Caki2 (cell line): Measurements from ENCODE around the gene MYH2. TPM values are rescaled to one million over a fixed set of nuclear protein-coding genes. Genes with fewer than 3 reads are reported as not detected.

Source experiments
- DNase-seq: peaks from one replicate; pipeline ENCODE4 v3.0.0-alpha.2; 2015; ENCODE audit warnings: low read depth
- in situ Hi-C: cut with HindIII; loops from 2 replicates; pipeline ENCODE4 v1.10.0; 2016; ENCODE audit warnings: low sequenced_read_pairs, low pct_unique_long_range_greater_than_20kb, mixed read lengths
- total RNA-seq: library from RNA; depleted of rRNA; stranded (reverse); fragments of >200 nt; shearing (Covaris generic); gene quantifications from 2 replicates; pipeline ENCODE4 v1.2.3, GENCODE V29; 2014; ENCODE audit warnings: low replicate concordance; rRNA removed

MYH2 gene
- total RNA-seq, 1 experiment from 2014 or later = not detected

DNA sequence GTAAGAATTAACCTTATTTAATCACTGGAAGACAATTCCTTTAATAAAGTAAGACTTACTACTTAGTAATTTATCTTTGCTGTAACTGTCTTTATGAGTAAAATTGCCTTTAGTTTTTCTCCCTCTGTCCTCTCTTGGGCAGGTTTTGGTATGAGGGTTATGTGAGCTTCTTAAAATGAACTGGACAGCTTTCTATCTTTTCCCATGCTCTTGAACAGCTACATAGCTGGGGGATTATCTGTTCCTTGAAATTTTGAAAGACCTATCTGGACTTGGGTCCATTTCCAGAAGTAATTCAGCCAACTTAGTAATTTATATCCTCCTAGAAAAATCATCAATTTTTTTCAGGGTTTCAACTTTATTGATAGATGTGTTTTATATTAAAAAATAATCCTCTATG is 27.5 kb downstream of the MYH2 start:
- in situ Hi-C loops = no loop called here
- DNase-seq = no peak

DNA sequence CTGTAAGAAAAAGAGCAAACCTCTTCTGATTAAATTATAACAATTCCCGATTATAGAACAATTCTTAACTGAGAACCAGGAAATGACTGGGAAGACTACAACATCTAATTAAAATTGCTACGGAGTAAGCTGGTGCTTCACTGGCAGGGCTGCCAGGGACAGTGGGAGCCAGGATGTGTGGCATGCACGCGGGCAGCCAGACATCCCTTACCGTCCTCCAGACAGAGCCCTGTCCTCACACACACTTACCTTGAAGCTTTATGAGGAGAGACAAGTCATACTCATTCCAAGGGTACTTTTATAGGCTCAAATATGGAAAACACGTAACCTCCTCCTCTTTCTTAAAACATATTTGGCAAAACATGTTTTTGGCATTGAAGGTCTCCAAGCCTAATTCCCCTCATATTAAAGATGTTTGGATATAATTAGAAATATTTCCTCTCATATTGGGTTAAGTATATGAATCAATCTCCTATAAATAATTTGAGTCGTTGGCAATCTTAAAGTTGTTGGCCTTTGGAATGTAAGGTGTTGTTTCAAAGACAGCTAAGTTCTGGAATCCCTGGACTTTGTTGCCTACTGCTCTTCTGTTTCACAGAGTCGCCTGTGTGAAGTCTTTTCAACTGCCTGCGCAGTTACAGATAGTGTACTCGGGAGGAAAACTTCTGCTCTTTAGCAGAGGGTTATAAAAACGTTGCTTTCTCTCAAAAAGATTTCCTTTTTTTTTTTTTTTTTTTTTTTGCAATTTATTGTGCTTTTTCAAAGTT is 31.0 kb downstream of the MYH2 start, which contains the start of gene MYH1:
Gene MYH1 (minus strand): TSS at position 272 of the 767 bp plus-strand sequence. CDS start 1,900 bp downstream, outside the sequence.
- DNase-seq = no peak
- in situ Hi-C loops = no loop called here

DNA sequence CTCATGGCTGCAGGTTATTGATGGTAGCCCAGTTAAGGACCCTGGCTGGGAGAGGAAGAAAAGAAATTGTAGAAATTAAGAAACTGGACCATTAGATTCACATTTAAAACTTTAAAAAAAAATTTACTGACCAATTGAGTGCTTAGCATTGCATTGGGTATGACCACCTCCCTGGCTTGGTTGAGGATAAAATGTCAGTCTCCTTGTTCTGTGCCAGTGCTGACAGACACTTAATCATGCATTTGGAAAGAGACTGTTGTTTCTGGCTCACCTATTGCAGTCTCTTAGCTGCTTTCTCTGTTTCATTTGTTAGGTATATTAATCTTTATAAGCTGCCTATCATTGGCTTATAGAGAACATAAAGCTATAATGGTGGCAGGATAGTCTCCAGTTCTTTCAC is 32.8 kb downstream of the MYH2 start:
- no peak for DNase-seq
- in situ Hi-C loops = no loop called here

DNA sequence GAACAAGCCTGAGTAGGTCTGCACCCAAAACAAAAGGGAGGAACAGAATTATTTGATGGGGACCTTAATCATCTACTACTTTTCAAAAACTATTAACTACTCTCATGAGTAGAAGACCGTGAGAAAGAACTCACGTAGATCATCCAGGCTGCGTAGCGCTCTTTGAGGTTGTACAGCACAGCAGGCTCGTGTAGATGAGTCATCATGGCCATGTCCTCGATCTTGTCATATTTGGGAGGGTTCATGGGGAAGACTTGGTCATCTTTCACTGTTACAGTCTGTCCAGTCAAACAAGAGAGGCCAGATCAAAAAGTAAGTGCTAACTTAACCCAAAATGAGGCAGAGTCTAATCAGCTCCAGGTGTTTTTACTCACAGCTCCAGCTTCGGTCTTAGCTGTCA is 33.4 kb downstream of the MYH2 start:
- no peak for DNase-seq
- in situ Hi-C loops = no loop called here

DNA sequence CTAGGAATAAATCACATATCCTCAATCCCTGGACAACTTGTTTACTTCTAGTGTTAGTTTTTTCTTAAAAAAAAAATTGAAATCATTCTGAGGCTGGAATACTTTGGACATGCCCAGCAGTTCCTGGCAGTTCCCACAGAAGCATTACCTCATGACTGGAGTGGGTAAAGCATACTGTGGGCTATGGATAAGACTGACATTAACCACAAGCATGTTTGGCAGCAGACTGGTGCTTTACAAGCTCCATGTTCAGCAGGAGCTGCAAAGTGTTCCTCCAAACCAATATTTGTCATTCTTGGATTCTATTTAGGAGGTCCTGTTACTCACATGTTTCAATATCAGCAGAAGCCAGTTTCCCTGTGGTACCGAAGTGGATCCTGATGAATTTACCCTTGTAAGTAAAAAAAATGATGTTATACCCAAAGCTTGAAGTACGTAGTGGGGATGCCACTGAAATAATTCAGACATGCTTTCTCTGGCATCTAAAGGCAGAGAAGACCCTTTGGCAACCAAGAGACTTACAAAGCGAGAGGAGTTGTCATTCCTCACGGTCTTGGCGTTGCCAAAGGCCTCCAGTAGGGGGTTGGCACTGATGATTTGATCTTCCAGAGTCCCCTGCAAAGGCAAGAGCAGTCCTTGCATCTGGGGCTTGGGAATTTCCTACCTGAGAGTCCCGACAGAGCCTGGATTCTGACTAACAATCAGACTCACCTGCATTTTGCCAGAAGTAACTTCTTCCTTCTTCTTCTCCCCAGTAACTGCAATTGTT is 36.0 kb downstream of the MYH2 start:
- no peak for DNase-seq
- in situ Hi-C loops = no loop called here

DNA sequence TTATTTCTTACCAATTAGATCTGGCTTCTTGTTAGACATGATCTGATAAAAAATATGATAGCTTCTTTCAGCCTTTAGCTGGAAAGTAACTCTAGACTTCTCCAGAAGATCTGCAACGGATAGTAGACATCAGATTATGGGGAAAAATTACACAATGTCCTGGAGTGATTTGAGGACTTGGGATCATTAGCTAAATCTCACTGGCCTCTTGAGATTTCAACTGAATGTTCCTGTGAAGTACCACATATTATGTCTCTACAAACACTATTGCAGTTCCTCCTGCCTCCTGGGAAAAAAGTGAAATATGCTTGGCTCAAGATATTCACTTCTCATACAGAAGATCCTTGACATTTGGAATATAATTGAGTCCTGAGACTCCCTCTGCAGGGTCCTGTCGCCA is 36.6 kb downstream of the MYH2 start:
- DNase-seq = no peak
- in situ Hi-C loops = no loop called here

DNA sequence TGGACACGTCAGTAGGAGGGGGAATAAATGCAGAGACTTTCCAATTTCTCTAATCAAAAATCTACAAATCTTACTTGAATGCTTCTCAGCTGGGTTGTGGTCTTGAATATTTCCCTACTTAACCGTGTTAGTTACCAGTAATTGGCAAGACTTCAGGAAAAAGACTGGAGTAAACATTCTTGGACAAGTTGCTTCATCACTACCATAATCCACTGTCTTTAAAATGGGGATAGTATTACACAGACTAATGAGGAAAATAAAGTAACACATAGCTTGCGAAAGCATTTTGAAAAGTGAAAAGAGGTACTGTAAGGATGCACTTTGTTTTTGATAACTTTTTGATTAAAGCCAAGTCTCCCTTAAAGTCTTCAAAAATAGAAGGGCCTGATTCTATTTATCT is 49.5 kb downstream of the MYH2 start:
- in situ Hi-C loops = no loop called here
- DNase-seq = no peak

DNA sequence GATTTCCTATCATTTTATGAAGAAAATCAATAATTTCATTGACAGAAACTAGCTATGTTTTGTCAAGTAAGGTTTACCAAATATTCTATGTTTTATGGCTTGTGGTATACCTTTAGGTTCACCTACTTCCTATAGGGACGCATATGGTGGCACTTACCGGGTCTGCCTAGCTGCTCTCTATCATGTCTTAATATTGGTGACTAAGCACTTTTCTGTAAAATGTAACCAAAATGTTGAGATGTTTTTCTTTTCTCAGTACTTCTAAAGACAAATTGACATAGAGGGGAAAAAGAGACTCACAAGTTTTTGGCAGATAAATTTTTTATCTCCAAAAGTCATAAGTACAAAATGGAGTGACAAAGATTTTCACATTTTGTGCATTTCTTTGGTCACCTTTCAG is 57.5 kb downstream of the MYH2 start:
- in situ Hi-C loops = no loop called here

DNA sequence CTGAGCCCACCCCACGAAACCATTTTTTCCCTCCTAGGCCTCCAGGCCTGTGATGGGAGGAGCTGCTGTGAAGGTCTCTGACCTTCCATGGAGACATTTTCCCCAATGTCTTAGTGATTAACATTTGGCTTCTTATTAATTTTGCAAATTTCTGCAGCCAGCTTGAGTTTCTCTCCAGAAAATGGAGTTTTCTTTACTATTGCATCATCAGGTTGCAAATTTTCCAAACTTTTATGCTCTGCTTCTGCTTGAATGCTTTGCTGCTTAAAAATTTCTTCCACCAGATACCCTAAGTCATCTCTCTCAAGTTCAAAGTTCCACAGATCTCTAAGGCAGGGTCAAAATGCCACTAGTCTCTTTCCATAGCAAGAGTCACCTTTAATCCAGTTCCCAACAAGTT is 67.2 kb downstream of the MYH2 start:
- DNase-seq = no peak
- in situ Hi-C loops = no loop called here

More for the DNA sequence above, 57.5 kb downstream of the MYH2 start:
- DNase-seq = no peak

DNA sequence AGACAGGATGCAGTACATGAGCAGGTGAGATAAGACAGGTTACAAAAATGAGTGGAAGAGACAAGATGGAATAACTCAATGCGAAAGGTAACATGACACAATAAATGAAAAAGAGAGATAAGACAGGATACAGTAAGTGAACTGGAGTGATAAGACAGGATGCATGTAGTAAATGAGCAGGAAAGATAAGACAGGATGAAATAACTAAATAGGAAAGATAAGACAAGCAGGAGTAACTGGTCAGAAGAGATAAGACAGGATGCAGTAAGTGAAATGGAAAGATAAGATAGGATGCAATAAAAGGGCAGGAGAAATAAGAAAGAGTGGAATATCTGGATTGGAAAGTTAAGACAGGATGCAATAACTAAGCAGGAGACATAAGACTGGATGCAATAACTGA is 71.8 kb downstream of the MYH2 start:
- in situ Hi-C loops = no loop called here
- DNase-seq = no peak

DNA sequence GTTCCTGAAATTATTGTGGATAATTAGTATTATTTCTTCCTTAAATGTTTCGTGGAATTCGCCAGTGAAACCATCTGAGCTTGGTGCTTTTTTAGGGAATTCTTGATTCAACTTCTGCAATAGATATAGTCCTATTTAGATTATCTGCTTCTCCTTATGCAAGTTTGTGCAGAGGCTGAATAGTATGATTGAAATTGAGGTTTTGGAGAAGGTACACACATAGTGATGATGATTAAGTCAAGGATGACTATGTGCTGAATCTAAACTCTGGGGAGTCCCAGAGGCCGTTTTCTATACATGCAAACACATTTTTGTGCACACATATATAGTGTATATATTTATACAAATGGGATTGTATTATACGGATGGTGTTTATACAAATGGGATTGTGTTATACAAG is 74.9 kb downstream of the MYH2 start:
- DNase-seq = no peak
- in situ Hi-C loops = no loop called here

DNA sequence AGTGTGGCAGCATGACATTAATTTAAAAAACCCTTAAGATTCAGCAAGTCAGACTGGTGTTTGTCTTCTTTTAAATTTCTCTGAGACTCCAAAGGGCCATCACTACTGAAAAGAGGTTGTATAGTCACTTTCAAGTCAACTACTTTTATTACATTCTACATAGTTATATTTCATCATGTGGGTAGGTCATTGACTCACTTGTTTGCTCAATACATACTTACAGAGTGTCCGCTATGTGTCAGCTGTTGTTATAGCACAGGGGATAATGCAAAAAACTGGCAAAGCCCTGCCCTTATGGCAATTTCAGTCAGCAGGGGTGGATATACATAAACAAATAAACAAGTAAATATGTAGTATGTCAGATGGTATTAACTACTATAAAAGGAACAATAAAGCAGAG is 77.6 kb downstream of the MYH2 start:
- in situ Hi-C loops = no loop called here
- DNase-seq = no peak

Other genes with a start within 250 kb of the MYH2 start
- not detected in 2 replicates for gene MYH13, start 176.7 kb downstream of the MYH2 start, total RNA-seq
- gene MYH8, start 127.7 kb downstream of the MYH2 start, total RNA-seq = not detected in 2 replicates
- not detected in 2 replicates for gene MYH4, start 80.1 kb downstream of the MYH2 start, total RNA-seq
- gene MYH1, start 31.1 kb downstream of the MYH2 start, total RNA-seq = not detected in 2 replicates
- 0.03 TPM in 1 of 2 replicates, not detected in the other for gene MYH3, start 107.7 kb upstream of the MYH2 start, total RNA-seq
- gene SCO1, start 147.9 kb upstream of the MYH2 start, total RNA-seq = 10.5 and 14.9 TPM in 2 replicates
- 1.9 and 4.0 TPM in 2 replicates for gene ADPRM, start 147.9 kb upstream of the MYH2 start, total RNA-seq
- 0.14 and 1.4 TPM in 2 replicates for gene TMEM220, start 180.4 kb upstream of the MYH2 start, total RNA-seq